ENCODE data around the gene GRIA1.
A peak's percentile ranks its signal among the peaks of the same experiment; 100 is the strongest.

Gene GRIA1

DNA sequence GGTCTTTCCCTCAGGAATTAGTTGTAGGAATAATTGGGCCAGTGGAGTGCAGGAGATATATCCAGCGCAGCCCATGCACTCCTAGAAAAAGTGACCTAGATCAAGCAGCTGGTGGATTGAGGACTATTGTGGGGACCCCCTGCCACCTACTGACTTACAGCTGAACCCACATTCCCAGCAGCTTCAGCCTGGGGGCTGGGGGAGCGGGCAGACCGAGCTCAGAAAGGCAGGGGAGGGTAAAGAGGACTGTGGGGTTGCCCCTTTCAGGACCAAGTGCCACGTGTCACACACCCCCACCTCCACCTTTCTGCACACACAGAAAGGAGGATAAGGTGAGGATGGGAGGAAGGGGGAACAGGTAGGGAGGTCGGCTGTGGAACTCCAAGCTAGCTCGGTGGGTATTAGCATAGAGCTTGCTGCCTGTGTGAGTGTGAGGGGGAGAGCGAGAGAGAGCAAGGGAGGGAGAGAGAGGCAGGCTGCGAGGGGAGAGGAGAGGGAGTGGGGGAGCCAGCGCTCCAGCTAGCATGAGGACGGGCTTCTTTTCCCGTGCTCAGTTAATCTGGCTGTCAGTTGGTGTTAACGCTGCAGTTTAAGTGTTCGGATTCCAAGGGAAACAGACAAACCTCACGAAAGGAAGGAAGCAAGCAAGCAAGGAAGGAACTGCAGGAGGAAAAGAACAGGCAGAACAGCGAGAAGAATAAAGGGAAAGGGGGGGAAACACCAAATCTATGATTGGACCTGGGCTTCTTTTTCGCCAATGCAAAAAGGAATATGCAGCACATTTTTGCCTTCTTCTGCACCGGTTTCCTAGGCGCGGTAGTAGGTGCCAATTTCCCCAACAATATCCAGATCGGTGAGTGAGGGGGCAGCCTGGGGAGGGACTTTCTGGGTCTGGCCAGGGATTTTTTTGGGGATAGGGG, at the start of gene GRIA1:
TSS of gene GRIA1 (plus strand) at position 553 of the 920 bp plus-strand sequence.
- TF ChIP-seq, protein P1, sequence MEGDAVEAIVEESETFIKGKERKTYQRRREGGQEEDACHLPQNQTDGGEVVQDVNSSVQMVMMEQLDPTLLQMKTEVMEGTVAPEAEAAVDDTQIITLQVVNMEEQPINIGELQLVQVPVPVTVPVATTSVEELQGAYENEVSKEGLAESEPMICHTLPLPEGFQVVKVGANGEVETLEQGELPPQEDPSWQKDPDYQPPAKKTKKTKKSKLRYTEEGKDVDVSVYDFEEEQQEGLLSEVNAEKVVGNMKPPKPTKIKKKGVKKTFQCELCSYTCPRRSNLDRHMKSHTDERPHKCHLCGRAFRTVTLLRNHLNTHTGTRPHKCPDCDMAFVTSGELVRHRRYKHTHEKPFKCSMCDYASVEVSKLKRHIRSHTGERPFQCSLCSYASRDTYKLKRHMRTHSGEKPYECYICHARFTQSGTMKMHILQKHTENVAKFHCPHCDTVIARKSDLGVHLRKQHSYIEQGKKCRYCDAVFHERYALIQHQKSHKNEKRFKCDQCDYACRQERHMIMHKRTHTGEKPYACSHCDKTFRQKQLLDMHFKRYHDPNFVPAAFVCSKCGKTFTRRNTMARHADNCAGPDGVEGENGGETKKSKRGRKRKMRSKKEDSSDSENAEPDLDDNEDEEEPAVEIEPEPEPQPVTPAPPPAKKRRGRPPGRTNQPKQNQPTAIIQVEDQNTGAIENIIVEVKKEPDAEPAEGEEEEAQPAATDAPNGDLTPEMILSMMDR (IDR thresholded peaks at IDR 0.05; ENCODE audit: low read depth, low read length) = no peak
- H3K4me3 ChIP-seq (replicated peaks in 1 of 2; ENCODE audit: low read depth in 2 of 2, low read length in 2 of 2) = peak within 1 kb of the TSS in 1 of 2 donors; percentile 8
- peak in 1 of 2 donors; percentile 3 for DNase-seq (ENCODE audit: low read depth in 2 of 2)

DNA sequence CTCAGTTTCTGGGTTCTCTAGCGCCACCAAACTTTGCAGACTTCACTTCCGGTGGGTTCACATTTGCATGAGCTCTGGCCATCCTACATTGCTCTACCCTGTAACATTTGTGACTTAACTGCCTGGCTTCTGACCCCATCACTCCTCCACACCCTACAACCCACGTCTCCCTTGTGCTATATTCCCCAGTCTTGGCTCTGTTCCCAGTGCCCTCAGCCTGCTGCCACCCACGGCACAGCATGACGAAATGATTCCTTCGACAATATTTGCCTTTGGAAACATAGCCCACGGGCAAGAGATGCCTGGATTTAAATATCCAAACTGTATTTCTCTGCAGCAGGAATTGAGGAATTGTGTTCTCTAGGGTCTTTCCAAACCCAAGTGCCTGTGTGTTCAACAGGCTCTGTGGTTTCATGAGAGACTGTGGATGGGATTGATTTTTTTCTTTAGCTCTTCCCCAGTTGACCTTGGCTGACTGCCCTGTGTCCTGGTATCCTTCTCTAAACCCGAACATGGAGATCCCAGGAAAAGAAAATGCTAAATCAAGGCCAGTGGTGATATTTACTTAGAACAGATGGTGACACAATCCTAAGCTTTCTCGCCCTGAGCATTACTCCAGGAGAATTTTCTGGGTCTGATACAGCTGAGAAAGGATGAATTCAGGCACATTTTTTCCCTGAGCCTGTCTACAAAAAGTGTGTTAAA, 44.4 kb upstream of the GRIA1 start:
- TF ChIP-seq, protein P1 (IDR thresholded peaks at IDR 0.05; ENCODE audit: low read depth, low read length) = no peak

DNA sequence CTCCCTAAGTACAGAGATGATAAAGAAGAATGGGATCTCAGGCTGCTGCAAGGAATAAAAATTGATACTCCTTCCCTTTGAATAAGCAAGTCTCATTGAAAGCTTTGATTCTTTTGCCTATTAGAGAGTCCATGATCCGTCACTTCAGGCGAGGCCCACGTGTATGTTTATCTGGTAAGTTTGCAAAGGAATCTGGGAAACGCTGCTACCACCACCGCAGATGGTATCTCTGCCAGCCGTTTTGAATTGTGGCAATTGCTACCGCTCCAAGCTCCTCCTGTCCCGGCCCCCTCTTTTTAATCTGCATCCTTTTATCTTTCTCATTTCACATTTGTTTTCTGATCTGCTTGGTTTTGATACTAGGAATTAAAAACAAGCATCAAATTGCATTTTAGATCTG, 42.9 kb upstream of the GRIA1 start:
- TF ChIP-seq, protein P1 (IDR thresholded peaks at IDR 0.05; ENCODE audit: low read depth, low read length) = no peak
- DNase-seq (ENCODE audit: low read depth in 2 of 2) = no peak
- no peak overlapping the region for H3K4me3 ChIP-seq (replicated peaks in 1 of 2; ENCODE audit: low read depth in 2 of 2, low read length in 2 of 2)

More for the DNA sequence above, 44.4 kb upstream of the GRIA1 start:
- DNase-seq (ENCODE audit: low read depth in 2 of 2) = peak in 1 of 2 donors; percentile 11
- H3K4me3 ChIP-seq (replicated peaks in 1 of 2; ENCODE audit: low read depth in 2 of 2, low read length in 2 of 2) = no peak overlapping the region

DNA sequence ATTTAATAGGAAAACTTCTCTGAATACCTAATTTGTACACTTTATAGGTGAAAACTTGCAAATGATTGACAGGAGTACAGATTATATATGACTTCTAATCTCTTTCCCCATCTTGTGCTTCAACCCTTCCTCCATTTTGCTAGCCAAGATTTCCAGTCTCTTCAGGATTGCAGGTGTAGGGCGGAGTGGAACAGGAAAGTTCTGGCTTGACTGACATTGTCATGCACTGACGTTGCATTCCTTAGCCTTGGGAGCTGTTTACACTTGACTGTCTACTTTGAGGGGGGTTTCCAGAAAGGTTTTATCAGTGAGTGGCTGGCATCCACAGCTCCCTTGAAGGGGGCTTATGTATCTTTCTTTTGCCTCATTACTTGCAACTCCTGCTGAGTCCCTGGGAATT, 34.1 kb upstream of the GRIA1 start:
- H3K4me3 ChIP-seq (replicated peaks in 1 of 2; ENCODE audit: low read depth in 2 of 2, low read length in 2 of 2) = no peak overlapping the region
- DNase-seq (ENCODE audit: low read depth in 2 of 2) = no peak
- TF ChIP-seq, protein P1 (IDR thresholded peaks at IDR 0.05; ENCODE audit: low read depth, low read length) = no peak

DNA sequence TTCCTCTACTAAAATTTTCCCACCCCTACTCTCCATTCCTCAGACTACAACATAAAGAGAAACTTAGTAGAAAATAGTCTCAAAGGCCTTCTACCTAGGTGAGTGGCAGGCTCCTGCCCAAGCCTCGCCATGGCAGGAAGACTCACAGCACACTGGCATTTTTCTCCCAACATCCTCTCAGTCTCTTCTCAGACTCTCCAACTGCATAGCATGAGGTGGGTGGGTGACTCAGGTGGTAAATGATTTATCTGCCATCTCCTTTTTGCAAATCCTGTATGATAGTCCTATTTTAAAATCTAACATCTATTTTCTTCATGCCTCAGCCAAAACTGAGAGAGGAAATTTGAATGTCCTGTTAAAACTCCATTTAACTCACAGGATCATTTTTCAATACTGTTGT, 33.5 kb upstream of the GRIA1 start:
- no peak overlapping the region for H3K4me3 ChIP-seq (replicated peaks in 1 of 2; ENCODE audit: low read depth in 2 of 2, low read length in 2 of 2)
- no peak for DNase-seq (ENCODE audit: low read depth in 2 of 2)
- TF ChIP-seq, protein P1 (IDR thresholded peaks at IDR 0.05; ENCODE audit: low read depth, low read length) = no peak

DNA sequence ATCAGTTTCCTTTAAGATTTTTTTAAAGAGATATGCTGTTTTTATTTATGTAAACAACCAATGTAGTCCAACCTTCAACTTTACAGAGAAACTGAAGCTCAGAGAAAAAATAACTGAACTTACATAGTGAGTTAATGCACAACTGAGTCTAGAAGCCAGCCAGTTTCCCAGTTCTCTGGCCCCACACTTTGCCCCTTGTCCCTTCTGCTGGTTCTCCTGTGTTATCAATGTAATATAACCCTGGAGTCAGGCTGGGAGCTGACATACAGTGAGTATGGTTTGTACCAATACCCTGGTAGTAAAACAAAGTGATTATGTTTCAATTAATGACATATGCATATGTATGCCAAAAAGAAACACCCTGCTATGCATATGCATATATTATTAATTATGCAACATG, 32.2 kb upstream of the GRIA1 start:
- DNase-seq (ENCODE audit: low read depth in 2 of 2) = no peak
- no peak overlapping the region for H3K4me3 ChIP-seq (replicated peaks in 1 of 2; ENCODE audit: low read depth in 2 of 2, low read length in 2 of 2)
- TF ChIP-seq, protein P1 (IDR thresholded peaks at IDR 0.05; ENCODE audit: low read depth, low read length) = no peak
